ENCODE measurements around the gene ACOX2. TPM values are rescaled to one million over a fixed set of nuclear protein-coding genes. Genes with fewer than 3 reads are reported as not detected.

The ACOX2 gene
- total RNA-seq, 1 donor from 2014 or later: 32.6 TPM

GRCh38 chr3:58565621-58566397 is 28.8 kb upstream of the ACOX2 start:
- intact Hi-C loops (cut with DNase I): no loop called here
- no peak overlapping the region for H3K27ac ChIP-seq
- H3K36me3 ChIP-seq: no peaks in the 10 kb centered on the region
- DNase-seq (ENCODE audit: low spot score in 2 of 2): no peak
- H3K4me3 ChIP-seq: no peak overlapping the region
- no peaks in the 10 kb centered on the region for H3K4me1 ChIP-seq
- TF ChIP-seq CTCF (IDR thresholded peaks at IDR 0.05): no peak
- no peaks in the 10 kb centered on the region for H3K9me3 ChIP-seq
- no peaks in the 10 kb centered on the region for H3K27me3 ChIP-seq

GRCh38 chr3:58564456-58565160 is 27.6 kb upstream of the ACOX2 start:
- no peak for DNase-seq (ENCODE audit: low spot score in 2 of 2)
- no peaks in the 10 kb centered on the region for H3K4me1 ChIP-seq
- no peak overlapping the region for H3K27ac ChIP-seq
- H3K36me3 ChIP-seq: no peaks in the 10 kb centered on the region
- intact Hi-C loops (cut with DNase I): no loop called here
- H3K9me3 ChIP-seq: no peaks in the 10 kb centered on the region
- no peak for TF ChIP-seq CTCF (IDR thresholded peaks at IDR 0.05)
- H3K4me3 ChIP-seq: no peak overlapping the region
- H3K27me3 ChIP-seq: no peaks in the 10 kb centered on the region

- Histone ChIP-seq H3K36me3 (no peaks in the 10 kb centered on the region), H3K4me1 (no peaks in the 10 kb centered on the region), H3K27ac (no peak overlapping the region), H3K4me3 (no peak overlapping the region), H3K9me3 (no peaks in the 10 kb centered on the region), H3K27me3 (no peaks in the 10 kb centered on the region)
- no peak for TF ChIP-seq CTCF (IDR thresholded peaks at IDR 0.05)
- intact Hi-C loops (cut with DNase I): no loop called here
- DNase-seq (ENCODE audit: low spot score in 2 of 2): no peak
Measured at GRCh38 chr3:58564054-58564453, 27.1 kb upstream of the ACOX2 start.

GRCh38 chr3:58563386-58564035 is 26.5 kb upstream of the ACOX2 start:
- H3K4me3 ChIP-seq: no peak overlapping the region
- no peaks in the 10 kb centered on the region for H3K36me3 ChIP-seq
- intact Hi-C loops (cut with DNase I): no loop called here
- no peaks in the 10 kb centered on the region for H3K4me1 ChIP-seq
- TF ChIP-seq CTCF (IDR thresholded peaks at IDR 0.05): no peak
- H3K27ac ChIP-seq: no peak overlapping the region
- DNase-seq (ENCODE audit: low spot score in 2 of 2): no peak
- H3K9me3 ChIP-seq: no peaks in the 10 kb centered on the region
- no peaks in the 10 kb centered on the region for H3K27me3 ChIP-seq

- Histone ChIP-seq H3K9me3 (no peaks in the 10 kb centered on the region), H3K4me1 (no peaks in the 10 kb centered on the region), H3K27ac (no peak overlapping the region), H3K4me3 (no peak overlapping the region), H3K36me3 (no peaks in the 10 kb centered on the region), H3K27me3 (no peaks in the 10 kb centered on the region)
- intact Hi-C loops (cut with DNase I): no loop called here
- TF ChIP-seq CTCF (IDR thresholded peaks at IDR 0.05): no peak
- DNase-seq (ENCODE audit: low spot score in 2 of 2): no peak
Measured at GRCh38 chr3:58562498-58562897, 25.5 kb upstream of the ACOX2 start.
